Activated gamma-delta T cell treated with anti-CD3 and anti-CD28 coated beads, Interleukin-2, amount 50 U/mL, for 16 hours (primary cell): Measurements from ENCODE around the gene ATP6V1G3.
"Not testable (repeated sequence)": the region's sequence is repeated elsewhere in the genome, so short reads cannot be mapped to it uniquely, and the experiment has no call there.

Experiments
- DNase-seq: peaks from one replicate; pipeline ENCODE4 v3.0.0-alpha.2; 2020; ENCODE audit warnings: low read depth

ATP6V1G3 gene

GRCh38 chr1:198542632-198543031 lies 2.2 kb upstream of the ATP6V1G3 start:
- no peak for DNase-seq

GRCh38 chr1:198541737-198542136 lies 1.3 kb upstream of the ATP6V1G3 start:
- no peak for DNase-seq

DNA sequence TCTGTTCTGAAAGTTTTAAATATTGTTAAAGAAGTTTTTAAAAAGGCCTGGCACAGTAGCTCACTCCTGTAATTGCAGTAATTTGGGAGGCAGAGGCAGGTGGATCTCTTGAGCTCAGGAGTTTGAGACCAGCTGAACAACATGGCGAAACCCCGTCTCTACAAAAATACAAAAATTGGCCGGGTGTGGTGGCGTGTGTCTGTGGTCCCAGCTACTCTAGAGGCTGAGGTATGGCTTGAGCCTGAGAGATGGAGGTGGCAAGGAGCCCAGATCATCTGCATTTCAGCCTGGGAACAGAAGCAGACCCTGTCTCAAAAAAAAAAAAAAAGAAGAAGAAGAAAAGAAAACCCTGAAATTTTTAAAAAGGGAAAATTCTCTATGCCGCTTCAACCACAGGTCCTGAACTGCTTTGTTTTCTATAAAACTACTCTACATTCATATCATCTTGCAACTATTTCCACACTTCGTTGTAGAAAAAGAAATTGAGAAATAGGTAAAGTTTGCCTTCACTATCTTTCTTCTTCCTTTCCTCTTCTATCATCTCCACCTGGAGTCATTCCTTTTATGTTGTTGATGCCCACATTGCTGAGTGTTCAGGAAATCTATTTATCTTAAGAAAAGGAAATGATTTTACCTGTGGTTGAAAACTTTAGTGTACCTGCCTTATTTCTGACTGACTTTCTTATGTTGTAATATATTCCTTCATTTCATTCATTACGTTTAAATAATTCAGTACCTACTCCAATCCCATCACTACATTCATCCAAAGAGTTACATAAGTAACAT lies 1.7 kb downstream of the ATP6V1G3 start:
- no peak for DNase-seq

DNA sequence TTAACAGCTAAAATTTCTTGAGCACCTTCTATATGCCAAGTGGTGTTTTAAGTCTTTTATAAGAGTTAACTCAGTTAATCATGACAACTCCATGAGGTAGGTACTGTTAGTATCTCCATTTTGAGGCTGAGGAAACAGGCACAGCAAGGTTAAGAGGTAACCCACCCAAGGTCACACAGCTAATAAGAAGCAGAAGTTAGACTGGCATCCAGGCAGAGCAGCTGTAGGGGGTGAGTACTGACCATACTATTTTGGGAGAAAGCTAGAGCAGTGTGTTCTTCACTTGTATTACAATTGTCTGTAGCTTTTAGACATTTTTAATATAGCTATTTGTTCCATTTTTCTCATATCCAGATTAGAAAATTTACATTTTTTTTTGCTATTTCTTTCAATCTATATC lies 4.8 kb downstream of the ATP6V1G3 start:
- DNase-seq = no peak

GRCh38 chr1:198534548-198535418 lies 5.7 kb downstream of the ATP6V1G3 start:
- no peak for DNase-seq

GRCh38 chr1:198531891-198532290 lies 8.6 kb downstream of the ATP6V1G3 start:
- DNase-seq = no peak

DNA sequence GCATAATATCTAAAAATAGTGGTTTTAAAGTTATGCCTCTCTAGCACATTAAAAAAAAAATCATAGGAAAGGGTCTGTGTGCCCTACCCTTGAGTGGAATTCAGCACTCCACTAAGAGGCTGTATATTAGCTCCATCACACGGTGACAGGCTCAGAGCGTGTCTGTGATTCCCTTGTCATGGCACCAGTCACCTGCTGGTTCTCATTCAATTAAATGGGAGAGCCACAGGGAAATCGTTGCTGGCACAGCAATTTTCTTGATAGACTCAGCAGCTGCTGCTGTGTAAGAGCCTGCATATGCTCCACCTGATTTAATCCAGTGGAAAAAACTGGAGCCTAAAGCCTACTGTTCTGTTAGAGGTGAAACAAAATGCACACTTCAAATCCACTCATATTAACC lies 9.5 kb downstream of the ATP6V1G3 start:
- DNase-seq = no peak

DNA sequence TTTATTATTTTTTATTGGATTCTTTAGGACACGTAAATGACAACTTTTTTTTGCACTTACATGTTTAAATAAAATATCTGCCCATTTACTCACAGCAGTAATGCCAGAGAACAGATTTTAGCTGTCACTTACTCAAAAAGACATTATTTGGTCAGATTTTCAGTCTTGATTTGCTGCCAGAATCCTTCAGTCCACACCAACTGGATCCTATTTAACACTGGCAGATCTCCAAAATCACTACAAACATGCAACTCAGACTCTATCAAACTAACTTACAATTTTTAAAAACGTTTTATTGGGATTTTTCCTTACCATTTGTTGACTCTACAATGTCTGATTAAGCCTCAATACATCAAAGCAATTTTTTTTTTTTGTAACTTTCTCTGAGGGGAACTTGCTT lies 11.1 kb downstream of the ATP6V1G3 start:
- no peak for DNase-seq

DNA sequence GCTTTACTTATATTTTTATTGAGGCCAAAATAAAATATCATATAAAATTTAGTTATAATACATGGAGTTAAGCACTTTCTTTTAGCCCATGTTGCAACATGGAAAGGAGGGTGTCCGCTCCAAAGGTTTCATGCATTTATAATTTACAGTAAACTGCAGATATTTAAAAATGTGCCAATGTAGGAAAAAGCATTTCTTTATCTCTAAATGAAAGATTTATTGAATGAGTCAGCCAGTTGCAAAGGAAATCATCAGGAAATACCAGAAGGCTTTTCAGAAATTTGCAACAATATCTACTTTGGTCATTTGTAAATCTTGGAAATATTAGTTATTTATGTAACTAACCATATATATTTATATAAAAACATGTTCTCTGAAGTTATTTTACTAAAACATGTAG lies 12.1 kb downstream of the ATP6V1G3 start:
- no peak for DNase-seq

GRCh38 chr1:198524556-198524955 lies 15.9 kb downstream of the ATP6V1G3 start:
- no peak for DNase-seq

- DNase-seq = not testable (repeated sequence)
These were observed 16.4 kb downstream of the ATP6V1G3 start for GRCh38 chr1:198524127-198524526.

- no peak for DNase-seq
These were observed 17.1 kb downstream of the ATP6V1G3 start for GRCh38 chr1:198523182-198523950.

- DNase-seq = no peak
These were observed 19.8 kb downstream of the ATP6V1G3 start for GRCh38 chr1:198520524-198521254.

DNA sequence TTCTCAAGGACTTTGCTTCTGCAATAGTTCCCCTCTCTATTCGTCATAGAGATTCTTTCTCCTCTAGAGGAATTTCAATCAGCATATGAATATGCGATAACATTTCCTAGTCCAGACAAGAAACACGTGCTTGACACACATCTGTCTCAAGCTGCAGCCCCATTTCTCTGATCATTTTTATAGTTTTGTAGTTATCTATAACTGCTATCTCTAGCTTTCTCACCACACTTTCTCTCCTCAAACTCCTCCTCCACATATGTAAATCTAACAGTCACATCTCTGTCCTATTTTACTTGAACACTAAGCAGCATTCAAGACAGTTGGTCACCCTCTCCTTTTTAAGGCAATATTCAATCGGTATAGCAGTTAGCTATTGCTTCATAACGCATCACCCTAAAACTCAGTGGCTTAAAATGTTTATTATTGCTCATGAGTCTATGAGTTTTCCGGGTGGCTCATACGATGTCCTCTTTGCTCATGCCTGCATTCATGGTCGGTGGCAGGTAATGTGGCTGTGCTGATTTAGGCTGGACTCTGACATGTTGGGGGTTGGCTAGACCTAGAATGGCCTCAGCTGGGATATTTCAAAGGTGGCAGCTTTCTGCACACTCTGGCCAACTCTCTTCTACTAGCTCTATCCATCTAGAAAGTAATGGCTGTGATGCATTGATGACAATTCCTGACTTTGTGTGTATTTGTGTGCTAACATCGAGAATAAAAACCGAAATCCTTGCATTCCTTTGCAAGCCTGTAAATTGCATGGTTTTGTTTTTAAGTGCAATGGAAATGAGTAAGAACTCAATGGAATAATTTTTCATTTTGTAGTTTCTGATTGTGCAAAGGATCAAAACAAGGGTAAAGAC lies 20.6 kb downstream of the ATP6V1G3 start:
- DNase-seq = no peak

DNA sequence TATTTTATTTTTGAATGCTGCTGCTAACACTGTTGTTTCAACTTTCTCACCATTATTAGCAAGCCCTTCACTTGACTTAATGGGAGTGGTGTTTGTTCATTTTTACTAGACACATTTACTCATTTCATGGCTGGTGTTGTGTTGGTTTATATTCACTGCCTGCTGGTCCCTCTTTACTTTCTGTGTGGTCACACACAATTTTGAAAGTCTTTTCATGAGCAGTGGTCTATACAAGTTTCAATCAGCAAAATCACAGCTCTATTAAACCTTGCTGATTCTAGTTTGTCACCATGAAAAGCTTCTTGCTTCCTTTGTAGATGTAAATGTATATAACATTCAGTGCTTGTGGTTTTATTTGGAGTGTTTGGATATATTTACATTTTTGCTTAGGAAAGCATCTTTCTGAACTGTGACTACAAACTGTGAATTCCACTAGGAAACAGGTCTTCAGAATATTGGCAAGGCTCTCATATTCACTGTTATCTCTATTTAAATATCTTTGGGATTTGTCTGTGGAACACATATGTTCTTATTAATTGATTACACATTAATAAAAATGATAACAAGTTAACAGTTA lies 22.8 kb downstream of the ATP6V1G3 start:
- no peak for DNase-seq

DNA sequence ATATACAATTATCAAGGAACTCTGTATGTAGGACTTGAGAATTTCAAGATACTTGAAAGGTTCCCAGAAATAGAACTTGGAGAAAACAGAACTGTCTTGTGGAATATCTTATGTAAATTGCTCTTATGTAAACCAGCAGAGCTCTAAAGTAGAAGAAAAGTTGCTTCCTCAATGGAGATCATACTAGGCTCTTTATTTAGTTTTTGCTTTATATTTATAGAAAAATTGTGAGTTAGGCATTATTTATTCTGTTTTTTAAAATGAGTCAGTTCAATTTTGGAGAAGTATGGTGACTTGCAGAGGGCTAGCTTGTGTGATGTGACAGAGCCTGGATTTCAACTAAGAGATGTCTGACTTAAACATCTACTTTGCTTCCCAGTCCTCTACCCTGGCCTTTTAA lies 40.4 kb downstream of the ATP6V1G3 start:
- no peak for DNase-seq

DNA sequence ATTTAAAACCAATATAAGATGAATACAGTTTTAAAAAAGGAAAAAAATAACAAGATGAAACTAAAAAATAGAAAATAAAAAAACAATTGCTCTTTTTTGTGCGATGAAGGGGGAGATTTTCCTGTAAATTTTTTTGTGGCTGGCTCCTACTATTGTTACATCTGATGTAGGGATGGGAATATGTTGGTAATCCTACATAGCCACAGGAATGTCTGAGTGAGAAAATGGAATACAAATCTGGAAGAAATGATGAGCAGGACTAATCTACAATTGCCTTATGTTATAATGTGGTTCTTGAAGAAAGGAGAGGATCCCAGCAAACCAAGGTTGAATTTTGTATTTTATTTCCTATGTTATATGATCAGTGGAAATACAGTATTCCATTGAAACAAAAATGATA lies 40.9 kb downstream of the ATP6V1G3 start:
- no peak for DNase-seq

DNA sequence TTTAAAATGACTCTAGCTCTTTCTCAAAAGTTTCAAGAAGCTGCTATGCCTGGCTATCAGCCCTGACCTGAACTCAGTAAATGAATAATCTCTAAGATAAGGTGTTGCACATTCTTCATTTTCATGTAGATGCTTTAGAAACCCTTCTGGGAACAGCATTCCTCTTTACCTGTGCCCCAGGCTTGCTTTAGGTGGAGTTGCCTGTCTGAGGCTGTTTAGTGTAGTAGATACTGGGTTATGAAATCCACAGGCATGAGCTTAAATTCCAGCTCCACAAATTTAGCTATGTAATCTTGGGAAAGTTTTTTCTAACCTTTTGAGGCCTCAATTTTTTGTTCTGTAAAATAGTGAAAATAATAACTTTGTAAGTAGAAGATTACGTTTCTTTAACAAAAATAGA lies 41.6 kb downstream of the ATP6V1G3 start:
- no peak for DNase-seq

- no peak for DNase-seq
These were observed 42.4 kb downstream of the ATP6V1G3 start for GRCh38 chr1:198498103-198498385.

DNA sequence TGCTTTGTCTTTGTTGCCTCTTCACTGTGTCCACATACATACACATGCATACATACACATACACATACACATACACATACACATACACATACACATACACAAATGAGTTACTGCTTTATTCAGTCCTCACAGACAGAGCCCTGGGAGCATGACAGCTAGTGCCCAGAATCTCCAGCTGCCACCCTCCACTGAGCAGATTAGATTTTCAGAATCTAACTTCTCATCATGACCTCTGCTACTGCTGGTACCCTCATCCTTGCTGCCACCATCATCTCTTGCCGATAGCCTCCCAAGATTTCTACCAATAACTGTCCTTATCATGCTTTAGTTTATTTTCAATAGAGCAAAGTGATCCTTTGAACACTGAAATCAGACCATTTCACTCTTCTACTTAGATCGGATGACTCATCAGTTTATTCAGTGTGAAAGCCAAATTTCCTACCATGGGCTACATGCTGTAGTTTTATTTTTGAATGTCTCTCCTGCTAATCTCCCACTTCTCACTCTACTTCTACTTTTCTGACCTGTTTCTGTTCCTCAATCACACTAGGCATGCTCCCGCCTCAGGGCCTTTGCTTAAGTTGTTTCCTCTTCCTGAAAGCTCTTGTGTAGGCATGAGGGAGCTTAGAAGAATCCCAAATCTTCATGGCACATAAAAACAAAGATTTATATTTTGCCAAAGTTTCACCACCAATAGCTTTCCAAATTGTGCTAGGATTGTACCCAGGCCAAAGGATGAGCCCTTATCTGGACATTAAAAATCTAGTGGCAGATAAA lies 43.0 kb downstream of the ATP6V1G3 start:
- no peak for DNase-seq
